SIG-M5 (cell line): ENCODE data around the gene MADCAM1.

Experiments
- DNase-seq: peaks from one replicate; lab custom pipeline; 2025; lab: John Stamatoyannopoulos, UW

The MADCAM1 gene

DNA sequence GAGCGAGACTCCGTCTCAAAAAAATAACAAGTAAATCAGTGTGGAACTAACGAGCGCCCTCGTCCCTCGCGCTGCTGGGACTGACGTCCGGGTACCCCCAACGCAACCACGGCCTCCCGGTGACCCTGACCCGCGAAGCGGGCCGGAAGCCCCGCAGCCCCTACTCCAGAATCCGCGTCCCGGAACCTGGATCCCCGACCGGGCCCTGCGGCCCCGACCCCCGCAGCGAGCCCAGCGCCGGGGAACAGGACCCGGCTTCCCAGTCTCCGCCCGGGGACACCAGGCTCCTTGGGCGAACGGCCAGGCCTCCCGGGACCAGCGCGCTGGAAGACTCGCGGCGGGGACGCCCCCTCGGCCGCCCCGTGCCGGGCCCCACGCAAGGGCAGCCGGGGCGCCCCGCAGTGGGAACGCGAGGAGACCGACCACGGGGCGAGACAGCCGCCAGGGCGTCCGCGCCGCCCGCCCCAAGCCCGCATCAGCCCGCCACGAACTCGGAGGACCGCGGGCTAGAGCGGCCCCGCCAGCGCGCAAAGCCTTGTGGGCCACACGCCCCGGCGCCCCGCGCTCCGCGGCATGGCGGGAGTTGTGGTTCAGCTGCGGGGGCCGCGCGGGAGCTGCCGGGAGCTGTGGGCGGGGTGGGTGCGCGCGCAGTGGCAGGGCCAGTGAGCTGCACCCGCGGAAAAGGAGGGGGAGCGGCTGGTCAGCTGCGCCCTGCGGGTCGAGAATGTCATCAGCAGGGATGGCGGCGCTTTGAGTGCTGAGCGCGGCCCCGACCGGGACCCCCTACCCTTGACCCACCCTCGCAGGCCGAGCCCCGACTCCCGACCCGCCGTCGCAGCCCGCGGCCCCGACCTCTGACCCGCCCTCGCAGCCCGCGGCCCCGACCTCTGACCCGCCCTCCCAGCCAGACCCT, 7.5 kb upstream of the MADCAM1 start:
- DNase-seq, result peak; percentile 4

DNA sequence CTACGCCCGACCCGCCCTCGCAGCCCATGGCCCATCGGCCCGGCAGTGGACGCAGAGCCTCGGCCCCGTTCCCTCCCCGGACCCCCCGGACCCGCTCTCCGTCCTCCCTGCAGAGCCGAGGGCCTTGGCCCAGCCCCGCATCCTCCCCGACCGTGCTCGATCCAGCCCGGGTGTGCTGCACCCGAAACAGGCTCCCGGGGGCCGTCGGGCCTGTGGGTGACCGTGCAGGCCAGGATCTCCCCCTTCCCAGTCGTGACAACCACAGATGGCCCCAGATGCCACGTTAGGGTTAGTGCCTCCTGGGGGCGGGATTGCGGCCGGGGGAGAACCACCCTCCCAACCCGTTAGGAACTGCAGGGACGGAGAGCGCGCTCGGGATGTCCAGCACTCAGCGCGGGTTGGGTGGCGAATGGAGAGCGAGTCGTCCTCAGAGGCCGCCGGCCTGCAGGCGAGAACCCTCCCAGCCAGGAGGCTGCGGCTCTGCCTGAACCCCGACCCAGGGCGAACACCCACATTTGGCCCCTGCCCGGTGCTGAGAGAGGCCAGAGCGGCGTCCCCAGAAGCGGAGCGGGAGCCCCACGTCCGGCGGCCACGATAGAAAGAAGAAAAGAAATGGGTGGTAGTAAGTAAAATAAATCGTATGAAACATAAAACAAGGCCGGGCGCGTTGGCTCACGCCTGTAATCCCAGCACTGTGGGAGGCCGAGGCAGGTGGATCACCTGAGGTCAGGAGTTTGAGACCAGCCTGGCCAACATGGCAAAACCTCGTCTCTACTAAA, 6.7 kb upstream of the MADCAM1 start:
- DNase-seq, result no peak

DNA sequence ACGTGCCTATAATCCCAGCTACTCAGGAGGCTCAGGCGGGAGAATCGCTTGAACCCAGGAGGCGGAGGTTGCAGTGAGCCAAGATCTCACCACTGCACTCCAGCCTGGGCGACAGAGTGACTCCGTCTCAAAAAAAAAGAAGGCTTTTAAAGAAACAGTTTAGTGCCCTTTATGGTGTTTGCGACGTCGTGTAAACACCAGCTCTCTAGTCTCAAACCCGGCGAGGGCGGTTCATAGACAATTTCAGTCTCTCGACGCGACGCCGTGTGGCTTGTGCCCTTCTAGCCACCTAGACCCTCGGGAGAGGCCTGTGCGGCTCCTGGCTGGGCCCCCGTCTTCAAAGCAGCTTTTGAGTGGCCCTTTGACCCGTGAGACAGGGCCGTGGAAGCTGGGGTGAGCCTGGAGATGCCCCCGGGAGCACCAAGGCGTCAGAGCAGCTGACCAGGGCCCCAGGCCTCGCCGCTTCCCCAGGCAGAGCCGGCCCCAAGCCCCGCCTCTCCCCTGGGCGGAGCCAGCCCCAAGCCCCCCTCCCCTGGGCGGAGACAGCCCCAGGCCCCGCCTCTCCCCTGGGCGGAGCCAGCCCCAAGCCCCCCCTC, 5.0 kb upstream of the MADCAM1 start:
- DNase-seq, result no peak

DNA sequence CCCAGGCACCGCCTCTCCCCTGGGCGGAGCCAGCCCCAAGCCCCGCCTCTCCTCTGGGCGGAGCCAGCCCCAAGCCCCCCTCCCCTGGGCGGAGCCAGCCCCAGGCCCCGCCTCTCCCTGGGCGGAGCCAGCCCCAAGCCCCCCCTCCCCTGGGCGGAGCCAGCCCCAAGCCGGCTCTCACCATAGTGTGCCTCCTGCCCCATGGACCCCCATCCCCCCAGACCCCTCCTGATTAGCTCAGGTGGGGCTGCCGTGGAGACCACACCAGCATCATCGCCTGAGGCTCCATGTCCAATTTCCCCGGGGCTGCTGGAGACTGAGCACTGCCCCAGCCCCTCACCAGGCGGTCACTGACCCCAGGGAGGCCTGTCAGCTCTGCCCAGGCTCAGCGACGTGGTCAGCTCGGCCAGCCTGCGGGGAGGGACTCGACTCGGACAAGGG, 4.2 kb upstream of the MADCAM1 start:
- no peak for DNase-seq

DNA sequence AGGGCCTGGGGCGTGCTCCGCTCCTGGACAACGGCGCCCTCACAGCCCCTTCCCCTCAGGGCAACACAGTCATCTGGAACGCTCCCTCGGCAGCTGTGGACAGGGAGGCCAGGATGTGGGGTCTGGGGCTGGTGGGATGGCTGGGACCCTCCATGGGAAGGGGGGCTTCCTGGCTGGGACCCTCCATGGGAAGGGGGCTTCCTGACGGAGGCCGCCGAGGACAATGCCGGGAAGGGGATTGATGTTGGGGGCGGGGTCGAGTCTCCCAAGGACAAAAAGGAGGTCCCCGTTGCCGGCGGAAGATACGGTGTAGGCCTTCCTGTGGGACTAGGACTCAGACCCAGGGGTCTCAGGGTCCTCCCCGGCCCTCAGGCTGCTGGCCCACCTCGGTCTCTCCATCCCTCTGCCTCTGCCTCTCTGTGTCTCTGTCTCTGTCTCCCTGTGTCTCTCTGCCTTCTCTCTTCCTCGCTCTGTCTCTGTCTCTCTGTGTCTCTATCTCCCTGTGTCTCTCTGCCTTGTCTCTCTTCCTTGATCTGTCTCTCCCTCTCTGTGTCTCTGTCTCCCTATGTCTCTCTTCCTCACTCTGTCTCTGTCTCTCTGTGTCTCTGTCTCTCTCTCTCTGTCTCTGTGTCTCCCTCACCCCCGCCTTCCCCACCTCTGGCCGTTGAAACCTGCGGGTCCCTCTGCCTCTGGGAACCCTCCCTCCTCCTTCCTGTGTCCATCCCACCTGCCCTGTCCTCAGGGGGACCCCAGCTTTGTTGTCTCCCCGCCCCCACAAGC, 2.7 kb upstream of the MADCAM1 start:
- DNase-seq, result no peak

DNA sequence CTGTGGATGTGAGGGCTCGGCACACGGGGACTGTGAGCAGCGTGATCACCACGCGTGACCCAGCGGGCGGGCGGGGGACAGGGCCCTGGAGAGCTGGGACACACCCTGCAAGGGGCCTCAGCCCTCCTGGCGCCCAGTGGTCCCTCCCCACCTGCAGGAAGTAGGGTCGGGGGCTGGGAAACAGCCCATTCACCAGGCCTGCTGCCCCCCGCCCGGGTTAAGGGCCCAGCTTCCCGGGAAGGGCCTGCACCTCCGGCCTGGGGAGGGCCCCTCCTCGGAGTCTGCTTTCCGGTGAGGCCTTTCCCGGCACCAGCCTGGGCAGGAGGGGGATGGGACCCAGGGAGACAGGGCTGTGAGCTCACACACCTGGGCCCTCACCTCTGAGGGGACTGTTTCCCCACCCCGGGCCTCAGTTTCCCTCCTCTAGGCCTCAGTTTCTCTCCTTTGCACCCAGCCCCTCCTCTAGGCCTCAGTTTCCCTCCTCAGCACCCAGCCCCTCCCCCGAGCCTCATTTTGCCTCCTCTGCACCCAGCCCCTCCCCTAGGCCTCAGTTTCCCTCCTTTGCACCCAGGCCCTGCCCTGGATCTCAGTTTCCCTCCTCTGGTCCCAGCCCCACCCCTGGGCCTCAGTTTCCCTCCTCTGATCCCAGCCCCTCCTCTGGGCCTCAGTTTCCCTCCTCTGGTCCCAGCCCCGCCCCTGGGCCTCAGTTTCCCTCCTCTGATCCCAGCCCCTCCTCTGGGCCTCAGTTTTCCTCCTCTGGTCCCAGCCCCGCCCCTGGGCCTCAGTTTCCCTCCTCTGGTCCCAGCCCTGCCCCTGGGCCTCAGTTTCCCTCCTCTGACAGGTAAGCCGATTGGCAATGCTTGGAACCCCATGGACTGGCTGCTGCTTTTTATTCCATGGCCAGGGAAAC, 1.9 kb upstream of the MADCAM1 start:
- DNase-seq, result no peak

DNA sequence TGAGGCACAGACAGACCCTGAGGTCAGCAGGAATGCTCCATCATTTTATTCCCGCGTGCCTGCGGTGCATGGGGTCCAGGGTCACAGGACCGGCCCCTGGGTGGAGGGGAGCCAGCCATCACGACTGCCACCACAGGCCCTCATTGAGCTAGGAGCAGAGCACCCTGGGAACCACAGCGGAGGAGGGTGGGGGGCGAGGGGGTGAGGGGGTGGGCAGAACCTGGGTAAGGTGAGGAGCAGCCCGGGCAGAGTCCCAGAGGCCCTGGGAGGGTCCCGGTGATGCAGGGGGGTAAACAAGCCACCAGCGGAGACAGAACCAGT, 1.2 kb upstream of the MADCAM1 start:
- no peak for DNase-seq

DNA sequence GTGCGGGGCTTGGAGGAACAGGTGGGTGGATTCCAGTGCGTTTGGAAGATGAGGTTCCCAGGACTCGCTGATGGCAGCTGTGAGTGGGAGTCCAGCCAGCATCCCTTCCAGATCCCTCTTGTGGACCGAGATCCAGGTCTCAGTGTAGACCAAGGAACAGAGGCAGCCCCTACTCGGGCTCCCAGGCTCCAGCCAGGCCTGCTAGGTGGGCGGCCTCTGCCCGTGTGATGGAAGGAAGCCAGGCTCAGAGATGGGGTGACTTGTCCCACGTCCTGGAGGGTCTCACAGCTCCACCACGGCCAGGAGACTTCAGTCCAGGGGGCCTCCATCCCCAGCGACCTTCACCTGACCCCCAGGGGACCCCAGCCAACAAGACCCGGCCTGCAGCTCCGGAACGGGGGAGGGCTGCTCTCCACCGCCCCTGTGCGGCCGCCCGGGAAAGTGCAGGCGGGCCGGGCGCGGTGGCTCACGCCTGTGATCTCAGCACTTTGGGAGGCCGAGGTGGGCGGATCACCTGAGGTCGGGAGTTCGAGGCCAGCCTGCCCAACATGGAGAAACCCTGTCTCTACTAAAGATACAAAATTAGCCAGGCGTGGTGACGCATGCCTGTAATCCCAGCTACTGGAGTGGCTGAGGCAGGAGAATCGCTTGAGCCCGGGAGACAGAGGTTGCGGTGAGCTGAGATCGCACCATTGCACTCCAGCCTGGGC, 729 bp upstream of the MADCAM1 start:
- DNase-seq, result no peak

DNA sequence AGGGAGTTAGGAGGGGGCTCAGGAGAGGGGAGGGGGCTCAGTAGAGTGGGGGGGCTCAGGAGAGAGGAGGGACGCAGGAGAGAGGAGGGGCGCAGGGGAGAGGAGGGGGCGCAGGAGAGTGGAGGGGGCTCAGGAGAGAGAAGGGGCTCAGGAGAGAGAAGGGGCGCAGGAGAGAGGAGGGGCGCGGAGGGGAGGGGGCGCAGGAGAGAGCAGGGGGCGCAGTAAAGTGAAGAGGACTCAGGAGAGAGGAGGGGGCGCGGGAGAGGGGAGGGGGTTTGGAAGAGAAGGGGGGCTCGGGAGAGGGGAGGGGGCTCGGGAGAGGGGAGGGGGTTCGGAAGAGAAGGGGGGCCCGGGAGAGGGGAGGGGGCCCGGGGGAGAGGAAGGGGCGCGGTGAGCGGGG, 700 bp downstream of the MADCAM1 start:
- DNase-seq, result no peak

DNA sequence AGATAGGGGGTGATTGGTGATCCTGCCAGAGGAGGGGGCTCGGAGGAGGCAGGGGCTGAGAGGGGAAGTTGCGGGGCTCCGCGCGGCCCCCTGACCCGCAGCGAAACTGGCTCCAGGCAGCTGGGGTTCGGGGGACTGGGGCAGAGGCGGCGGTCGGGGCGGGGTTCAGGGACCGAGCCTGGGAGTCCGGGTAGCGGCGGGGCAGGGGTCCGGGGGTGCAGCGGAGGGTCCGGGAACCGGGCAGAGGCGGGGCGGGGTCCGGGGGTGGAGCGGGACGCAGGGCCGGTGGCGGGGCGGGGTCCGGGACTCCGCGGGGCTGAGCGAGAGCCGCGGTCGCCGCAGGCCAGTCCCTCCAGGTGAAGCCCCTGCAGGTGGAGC, 1.2 kb downstream of the MADCAM1 start:
- DNase-seq, result no peak

DNA sequence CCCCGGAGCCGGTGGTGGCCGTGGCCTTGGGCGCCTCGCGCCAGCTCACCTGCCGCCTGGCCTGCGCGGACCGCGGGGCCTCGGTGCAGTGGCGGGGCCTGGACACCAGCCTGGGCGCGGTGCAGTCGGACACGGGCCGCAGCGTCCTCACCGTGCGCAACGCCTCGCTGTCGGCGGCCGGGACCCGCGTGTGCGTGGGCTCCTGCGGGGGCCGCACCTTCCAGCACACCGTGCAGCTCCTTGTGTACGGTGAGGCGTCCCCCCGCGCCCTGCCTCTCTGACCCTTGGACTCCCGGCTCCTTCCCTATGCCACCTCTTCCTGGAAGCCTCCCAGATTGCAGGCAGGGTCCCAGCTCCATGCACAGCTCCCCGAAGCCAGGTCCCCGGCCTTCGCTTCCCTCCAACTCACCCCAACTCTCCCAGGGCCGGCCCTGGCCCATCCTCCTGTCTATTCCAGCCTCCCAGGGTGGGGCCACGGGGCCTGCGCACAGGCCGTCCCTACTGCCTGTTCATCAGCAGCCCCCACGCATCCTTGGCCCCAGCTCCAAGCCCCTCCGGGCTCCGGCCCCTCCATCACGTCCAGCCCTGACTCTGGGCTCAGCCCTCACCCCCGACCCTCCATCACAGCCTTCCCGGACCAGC, 1.7 kb downstream of the MADCAM1 start:
- DNase-seq, result no peak

DNA sequence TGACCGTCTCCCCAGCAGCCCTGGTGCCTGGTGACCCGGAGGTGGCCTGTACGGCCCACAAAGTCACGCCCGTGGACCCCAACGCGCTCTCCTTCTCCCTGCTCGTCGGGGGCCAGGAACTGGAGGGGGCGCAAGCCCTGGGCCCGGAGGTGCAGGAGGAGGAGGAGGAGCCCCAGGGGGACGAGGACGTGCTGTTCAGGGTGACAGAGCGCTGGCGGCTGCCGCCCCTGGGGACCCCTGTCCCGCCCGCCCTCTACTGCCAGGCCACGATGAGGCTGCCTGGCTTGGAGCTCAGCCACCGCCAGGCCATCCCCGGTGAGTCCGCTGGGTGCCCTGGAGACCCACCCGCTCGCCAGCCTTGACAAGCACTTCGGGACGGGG, 2.2 kb downstream of the MADCAM1 start:
- no peak for DNase-seq

DNA sequence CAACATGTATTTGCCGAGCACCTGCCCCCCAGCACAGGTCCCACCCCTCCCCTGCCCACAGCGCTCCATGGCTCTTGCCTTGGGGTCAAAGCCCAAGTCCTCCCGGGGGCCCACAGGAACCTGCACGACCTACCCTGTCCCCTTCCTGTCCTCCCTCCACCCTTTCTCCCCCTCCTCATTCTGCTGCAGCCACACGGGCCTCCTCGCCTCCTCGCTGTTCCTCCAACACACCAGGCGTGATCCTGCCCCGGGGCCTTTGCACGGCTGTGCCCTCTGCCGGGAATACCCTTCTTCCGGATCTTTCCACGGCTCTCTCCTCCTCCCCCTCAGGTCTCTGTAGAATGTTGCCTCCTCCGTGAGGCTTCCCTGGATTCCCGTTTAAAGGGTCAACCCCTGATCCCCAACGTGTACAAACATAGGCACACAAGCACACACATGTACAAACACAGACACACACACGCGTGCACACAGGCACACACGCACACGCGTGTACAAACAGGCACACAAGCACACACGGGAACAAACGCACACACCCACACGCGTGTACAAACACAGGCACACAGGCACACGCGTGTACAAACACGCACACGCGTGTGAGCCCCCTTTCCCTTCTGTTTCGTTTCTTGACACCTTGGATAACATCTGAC, 2.8 kb downstream of the MADCAM1 start:
- no peak for DNase-seq

DNA sequence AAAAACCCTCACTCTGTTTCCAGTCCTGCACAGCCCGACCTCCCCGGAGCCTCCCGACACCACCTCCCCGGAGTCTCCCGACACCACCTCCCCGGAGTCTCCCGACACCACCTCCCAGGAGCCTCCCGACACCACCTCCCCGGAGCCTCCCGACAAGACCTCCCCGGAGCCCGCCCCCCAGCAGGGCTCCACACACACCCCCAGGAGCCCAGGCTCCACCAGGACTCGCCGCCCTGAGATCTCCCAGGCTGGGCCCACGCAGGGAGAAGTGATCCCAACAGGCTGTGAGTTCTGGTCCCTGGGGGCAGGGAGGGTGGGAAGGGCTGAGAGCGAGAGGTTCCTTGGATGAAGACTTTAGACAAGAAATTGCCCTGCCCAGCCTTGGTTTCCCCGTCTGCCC, 5.4 kb downstream of the MADCAM1 start:
- DNase-seq, result no peak

DNA sequence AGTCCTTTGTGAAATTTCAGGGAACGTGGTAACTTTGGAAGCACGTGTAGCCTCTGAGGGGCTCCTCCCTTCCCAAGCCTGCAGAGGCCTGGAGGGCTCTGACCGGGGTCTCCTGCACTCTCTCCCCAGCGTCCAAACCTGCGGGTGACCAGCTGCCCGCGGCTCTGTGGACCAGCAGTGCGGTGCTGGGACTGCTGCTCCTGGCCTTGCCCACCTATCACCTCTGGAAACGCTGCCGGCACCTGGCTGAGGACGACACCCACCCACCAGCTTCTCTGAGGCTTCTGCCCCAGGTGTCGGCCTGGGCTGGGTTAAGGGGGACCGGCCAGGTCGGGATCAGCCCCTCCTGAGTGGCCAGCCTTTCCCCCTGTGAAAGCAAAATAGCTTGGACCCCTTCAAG, 8.3 kb downstream of the MADCAM1 start:
- DNase-seq, result no peak

DNA sequence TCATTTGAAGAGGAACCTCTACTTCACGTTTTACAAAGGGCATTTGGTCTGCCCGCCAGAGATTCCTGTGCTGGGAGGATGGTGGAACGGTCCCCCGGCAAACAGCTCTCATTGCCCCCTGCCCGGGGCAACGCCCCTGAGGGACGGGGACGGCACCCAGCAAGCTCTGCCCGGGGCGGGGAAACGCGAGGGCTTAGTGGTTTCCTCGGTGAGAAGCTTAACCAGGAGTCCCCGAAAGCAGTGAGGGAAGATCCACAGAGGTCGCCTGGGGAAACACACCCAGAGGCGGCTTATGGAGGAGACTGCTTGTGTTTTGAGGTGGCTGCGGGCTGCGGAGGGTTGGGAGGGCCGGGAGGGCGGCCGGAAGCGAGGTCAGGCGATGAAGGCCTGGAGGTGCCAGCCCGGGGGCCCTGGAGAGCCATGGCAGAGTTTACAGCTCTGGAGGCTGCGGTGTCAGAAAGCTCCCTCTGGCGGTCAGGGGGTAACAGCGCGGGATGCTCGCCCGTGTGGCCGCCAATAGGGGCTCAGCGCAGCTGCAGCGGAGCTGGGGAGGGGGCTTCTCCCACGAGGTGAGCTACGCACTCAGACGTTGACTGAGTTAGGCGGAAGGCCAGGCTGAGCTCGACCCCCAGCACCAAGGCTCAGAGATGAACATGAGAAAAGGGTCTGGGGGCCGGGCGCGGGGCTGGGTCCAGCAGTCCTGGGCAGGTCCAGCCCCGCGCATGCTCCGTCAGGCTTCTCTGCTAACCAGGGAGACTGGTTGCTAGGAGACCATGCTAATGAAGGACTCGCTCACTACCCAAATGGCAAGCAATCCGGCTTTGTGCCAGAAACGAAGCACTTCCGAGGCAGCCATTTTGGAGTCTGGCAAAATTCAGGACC, 10.4 kb downstream of the MADCAM1 start:
- DNase-seq, result peak; percentile 95

DNA sequence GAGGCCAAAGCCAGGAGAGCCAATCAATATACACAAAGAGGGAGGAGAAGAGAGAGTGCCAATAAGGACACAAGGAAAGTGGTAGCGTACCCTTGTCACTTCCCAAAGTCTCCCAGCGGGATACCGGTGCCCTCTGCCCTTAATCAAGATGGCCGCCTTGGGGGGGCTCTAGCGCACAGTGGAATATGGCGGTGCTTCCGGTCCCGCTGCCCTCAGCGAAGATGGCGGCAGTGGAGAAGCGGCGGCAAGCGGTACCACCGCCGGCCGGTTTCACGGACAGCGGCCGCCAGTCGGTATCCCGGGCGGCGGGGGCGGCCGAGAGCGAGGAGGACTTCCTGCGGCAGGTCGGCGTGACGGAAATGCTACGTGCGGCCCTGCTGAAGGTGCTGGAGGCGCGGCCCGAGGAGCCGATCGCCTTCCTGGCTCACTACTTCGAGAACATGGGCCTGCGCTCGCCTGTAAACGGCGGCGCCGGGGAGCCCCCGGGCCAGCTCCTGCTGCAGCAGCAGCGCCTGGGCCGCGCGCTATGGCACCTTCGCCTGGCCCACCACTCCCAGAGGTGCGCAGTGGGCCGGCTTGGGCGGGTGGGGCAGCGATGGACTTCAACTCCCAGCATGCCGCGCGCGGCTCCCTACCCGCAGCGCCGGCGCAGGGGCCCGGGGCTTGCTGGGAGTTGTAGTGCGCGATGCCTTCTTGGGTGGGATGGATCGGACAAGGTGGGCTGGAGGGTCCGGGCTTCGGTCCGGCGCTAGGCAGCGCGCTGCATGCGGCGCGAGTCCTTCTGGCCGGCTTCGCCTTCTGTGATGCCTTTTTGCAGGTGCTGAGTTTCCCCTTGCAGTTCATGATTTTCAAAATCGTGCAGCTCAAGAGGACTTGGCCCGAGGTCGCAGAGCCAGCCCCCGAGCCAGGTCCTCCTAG, 11.3 kb downstream of the MADCAM1 start, which contains the start of gene TPGS1:
Gene TPGS1 (plus strand): TSS at position 212 of the 918 bp plus-strand sequence. CDS start 10 bp downstream, at position 222.
- DNase-seq, result no peak
